GM21529 (cell line): ENCODE measurements around the gene GANC.

Source experiments
- ATAC-seq: cut with Tn5 transposase; IDR thresholded peaks from one replicate; pipeline ENCODE4 v1.9.1; 2021; ENCODE audit not compliant: unreplicated experiment

GANC gene

DNA sequence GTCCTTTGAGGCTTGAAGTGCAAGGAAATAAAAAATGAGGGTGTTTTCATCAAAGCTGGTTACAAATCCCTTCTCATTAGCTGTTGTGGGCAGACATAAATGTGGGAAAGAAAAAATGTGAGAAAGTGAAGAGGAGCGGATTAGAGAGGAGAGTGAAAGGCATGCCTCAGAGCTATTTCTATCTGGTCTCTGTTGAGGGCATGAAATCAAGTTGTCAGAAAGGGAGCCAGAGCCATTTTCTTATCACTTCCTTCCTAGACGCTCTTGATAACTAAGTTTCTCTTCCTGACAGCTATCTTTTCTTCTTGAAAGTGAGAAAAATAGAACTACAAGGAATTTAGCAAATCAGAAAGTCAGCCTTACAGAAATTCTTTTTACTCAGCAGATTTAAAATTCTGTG, 65.5 kb downstream of the GANC start:
- ATAC-seq, result no peak

DNA sequence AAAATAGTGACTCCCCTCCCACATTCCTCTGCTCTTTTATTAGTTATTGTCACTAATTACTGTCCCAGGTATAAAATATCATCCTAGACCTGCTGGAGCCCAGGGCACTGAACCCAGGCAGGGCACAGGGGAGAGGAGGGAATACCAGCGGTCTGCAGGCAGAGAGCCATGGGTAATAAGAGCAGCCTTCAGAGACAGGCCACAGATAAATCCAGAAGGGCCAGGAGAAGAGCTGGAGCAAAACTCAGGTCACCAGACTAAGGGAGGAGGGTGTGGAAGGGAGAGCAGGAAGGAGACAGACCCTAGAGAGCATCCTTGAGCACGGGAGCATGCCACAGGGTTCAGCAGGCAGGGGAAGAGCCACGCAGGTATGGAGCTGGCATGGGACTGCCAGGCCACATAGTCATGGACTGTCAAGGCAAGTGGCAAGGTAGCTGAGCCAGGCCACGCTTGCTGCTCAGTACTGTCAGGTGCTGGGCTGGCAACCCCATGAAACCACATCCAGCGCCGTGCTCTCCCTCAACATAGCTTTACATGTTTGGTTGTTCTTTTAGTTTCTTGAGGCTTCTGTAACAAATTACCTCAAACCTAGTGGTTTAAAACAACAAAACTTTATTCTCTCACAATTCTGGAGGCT, 70.7 kb downstream of the GANC start:
- no peak for ATAC-seq

DNA sequence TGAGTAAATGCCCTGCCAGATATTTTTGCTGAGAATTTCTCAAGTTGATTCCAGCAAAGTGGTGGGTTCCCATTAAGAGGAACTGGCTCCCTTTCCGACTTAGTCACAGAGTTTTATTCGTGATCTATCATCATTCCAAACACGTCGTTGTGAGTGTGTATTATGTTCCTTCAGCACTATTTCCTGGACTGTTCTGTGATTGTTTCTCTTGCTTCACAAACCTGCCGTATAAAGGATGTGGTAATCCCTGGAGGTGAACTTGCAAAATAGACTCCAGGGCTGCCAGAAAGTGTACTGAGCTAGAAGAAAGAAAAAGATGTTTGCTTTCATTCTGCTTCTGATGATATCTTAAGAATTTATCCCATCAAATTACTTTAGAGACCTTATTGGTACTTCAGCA, 71.8 kb downstream of the GANC start:
- ATAC-seq, result no peak

DNA sequence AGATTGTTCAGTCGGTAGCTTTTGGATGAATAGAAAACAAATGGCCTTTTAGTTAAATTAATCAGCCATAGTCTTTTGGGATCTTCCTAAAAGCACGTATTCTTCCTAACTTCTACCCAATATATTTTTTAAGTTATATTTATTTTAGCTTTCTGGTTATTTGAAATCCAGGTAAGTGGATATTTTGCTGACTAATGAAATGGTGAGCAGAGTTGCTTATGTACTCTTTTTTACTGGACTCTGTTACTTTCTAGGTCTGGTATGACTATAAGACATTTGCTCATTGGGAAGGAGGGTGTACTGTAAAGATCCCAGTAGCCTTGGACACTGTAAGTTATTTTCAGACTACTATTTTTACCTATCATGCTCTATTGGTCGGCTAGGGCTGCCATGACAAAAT, 72.5 kb downstream of the GANC start:
- no peak for ATAC-seq

DNA sequence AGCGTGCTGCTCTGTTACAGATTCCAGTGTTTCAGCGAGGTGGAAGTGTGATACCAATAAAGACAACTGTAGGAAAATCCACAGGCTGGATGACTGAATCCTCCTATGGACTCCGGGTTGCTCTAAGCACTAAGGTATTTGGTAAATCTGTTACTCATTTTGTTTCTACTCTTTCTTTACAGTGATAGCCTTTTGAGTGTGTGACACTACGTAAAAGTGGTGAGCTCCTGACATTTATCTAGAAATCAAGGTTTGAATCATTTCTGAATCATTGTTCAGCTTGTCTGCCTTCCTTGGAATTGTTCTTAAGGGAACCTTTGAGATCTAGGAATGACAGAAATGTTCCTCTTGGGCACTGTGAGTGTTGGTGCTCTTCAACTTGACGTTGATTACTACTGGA, 75.1 kb downstream of the GANC start:
- no peak for ATAC-seq

DNA sequence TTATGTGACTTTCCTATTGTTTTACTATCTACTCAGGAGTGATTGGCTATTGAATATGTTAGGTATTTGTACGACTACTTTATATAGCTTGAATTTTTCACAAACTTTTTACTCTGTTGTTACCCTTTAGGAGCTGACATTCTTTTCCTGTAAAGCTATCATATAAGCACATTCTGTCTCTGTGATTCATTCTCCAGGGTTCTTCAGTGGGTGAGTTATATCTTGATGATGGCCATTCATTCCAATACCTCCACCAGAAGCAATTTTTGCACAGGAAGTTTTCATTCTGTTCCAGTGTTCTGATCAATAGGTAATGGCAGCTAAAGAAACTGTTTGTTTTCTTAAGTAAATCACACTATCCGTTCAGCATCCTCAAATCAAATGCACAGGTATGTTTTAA, 76.2 kb downstream of the GANC start:
- no peak for ATAC-seq

DNA sequence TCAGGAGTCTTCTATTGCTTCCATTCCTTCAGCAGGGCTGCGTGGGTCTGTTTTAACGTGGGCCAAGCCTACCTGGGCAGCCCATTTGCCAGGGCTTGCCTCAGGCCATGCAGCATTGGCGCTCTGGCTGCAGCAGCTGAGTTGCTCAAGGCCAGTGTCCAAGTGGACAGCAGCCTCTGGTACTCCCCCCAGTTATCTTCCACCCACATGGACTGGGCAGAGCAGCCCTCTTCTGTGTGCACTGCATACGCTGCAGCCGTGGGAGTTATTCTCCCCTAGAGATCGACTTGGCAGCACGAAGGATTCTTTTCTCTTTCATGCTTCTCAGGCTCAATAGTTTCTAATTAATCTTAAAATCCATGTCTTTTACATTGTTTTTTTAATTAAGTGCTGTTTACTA, 79.4 kb downstream of the GANC start:
- ATAC-seq, result no peak

DNA sequence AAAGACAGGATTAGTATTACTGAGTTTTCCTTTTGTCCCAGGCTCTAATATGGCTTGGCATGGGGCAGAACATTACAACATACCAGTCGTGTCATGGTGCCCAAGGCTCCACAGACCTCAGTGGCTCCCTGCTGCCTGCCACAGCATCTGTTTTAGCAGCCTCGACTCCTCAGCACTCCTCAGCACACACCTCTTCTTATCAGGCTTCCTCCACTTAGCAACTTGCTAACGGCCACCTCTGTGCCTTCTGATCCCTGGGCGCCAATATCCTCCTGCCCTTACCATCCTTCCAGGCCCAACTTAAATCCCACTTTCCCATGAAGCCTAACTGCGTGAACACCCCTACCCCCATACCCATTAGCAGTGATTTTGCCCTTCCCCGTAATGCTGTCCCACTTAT, 80.1 kb downstream of the GANC start:
- ATAC-seq, result no peak

DNA sequence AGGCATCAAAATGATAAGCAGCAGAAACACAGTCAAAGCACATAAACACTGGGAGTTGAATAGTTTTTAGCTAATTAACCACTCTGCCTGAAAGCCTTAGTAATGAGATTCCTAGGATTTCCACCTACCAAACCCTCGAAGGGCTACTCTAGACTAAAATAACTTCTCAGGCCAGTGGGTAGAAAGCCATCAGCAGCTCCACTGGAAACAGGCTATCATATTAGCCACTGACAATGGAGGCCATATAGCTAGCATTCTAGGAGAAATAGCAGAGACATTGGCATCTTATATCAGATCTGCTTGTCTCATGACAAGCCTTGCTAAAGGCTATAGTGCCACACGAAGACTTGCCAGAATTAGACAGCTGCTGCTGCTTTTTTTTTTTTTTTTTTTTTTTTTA, 81.8 kb downstream of the GANC start:
- ATAC-seq, result no peak

DNA sequence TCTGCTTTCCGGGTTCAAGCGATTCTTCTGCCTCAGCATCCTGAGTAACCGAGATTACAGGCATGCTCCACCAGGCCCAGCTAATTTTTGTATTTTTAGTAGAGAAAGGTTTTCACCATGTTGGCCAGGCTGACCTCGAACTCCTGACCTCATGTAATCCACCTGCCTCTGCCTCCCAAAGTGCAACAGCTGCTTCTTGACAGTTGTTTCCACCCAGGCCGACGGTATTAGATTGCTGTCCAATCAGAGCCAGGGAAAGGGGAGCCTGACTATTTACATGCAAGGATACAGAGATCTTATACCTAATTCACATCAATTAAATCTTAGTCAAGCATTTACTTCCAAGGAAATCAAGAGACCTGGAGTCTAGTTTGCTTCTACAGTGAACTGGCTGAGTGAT, 82.3 kb downstream of the GANC start:
- ATAC-seq, result no peak

DNA sequence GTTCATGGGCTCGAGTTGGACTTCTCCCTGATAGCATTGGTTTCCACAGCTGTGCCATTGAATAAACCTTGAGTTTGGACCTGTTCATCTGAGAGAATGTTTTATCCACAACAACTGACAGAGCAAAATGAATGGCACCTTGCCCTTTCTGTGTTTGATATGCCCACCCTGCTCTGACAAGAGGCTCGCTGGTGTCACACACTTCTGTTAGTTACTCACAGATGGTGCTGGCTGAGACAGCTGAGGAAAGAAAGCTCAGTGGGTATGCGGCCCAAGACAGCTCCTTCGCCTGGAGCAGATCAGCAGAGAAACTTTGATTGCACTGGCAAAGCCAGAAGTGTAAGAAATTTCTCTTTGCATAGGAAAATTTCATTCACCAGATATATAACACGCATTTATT, 83.8 kb downstream of the GANC start:
- no peak for ATAC-seq

DNA sequence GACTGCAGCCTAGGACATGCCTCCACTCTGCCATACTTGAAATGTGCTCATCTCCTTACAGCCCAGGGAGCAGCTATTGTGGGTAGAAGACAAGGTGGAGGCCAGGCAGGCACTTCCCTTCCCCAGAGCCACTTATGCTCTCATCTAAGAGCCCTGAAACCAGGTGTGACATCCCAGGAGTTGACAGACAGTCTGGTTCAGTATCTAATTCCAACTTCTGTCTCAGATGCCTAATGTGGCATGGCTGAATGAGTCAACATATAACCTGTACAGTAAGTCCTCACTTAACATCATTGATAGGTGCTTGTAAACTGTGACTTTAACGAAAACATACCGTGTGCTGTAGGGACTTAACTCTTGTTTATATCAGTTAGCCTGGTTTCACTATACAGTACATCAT, 85.1 kb downstream of the GANC start:
- no peak for ATAC-seq

DNA sequence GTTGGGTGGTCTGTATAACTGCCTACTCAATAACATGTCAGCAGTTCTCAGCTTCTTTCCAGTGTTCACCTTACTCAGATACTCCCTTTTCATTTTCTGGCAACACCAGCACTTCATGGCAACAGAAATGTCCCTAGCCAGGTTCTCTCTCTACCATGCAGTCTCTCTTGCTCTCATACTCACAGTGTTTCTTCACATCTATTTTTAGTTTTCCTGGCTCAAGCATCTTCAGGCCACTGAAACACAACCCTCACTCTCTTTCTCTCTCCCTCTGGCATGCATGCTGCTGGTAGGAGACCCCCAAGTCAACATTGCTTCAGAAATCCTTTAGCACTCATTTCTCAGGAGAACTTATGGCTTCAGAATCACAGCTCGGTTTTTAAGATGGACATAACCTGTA, 86.2 kb downstream of the GANC start, which contains the start of gene CAPN3:
TSS of gene CAPN3 (plus strand) at position 253 of the 400 bp plus-strand sequence. CDS start 305 bp downstream, outside the sequence.
- ATAC-seq, result no peak

DNA sequence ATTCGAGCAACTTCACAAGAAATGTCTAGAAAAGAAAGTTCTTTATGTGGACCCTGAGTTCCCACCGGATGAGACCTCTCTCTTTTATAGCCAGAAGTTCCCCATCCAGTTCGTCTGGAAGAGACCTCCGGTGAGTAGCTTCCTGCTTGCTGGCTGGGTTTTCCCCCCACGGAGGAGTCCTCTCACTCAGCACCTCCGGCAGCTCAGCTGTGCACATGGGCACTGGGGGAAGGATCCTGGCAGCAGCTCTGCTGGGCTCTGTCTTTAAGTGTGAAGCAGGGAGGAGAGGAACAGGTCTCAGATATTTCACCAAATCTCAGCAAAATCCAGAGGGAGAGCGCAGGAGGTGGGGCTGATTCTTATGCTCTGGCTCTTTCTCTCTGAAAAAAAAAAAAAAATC, 87.0 kb downstream of the GANC start:
- no peak for ATAC-seq

DNA sequence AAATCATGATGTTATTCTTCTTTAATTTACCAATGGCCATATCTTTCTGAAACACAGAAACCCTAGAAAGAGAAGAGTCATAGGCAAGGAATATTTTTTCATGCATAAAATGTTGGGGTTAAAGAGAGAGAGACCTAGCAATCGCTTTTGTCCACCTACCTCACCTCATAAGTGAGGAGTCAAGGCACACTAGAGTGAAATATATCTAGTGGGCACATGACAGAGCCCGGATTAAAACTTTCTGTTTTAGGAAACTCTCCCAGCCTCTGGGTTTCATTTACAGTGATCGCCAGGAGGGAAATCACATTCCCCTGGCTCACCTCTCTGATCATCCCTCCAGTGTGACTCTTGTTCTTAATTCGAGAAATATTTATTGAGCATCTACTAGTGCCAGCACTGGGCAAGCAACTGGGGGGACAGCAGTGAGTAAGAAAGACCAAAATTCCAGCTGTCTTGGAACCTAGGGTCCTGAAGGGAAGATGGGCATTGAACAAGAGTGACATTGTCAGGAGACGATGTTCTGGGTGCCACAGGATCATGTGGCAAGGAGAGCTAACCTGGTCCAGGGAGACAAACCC, 87.6 kb downstream of the GANC start:
- no peak for ATAC-seq

DNA sequence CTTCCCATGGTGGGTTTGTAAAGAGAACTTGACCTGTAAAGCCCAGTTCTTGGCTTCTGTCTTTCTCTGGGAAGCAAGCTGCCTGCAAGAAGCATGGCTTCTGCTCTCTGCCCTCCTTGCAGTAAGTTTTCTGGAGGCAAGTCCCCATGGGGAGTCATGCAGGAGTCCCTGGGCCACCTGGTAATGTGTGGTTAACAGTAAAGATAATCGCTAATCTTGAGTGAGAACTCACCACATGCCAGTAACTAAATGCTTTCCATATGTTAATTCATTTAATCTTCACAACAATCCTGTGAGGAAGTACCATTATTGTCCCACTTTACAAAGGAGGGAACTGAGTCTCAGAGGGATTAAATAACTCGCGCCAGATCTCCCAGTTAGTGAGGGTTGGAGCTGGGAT, 90.5 kb downstream of the GANC start:
- ATAC-seq, result no peak

DNA sequence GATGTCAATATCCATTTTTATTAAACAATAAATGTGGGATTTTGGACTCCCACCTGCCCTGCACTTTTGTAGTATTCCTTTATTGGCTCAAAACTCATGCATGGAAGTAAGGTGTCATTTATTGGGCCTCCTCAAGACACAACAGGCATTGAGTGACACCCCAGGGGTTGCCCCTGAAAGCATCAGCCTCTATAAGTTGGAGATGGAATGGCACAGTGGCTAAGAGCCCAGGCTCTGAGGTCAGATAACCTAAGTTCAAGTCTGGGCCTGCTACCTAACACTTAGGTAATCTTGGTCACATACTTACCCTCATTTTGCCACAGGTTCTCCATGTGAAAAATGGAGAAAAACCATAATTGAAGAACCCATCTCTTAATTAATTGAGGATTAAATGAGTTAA, 90.9 kb downstream of the GANC start:
- ATAC-seq, result no peak

DNA sequence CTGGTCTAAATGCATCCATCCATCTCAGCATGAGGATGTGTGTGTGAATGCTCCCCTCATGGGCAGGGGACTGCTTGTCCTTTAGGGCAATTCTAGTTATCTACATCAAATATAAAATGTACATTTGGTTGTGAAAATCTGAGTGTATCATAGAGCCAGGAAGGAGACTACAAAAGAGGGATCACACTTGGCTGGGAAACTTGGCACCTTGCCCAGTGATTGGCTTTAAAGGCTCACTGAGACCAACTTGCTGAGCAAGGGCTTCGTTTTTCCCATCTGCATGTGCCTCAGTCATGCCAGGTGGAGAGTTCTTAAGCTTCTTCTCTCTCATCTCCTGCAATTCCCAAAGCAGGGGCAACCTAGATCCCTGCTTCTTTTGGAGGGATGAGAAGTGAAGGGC, 91.5 kb downstream of the GANC start:
- ATAC-seq, result no peak

DNA sequence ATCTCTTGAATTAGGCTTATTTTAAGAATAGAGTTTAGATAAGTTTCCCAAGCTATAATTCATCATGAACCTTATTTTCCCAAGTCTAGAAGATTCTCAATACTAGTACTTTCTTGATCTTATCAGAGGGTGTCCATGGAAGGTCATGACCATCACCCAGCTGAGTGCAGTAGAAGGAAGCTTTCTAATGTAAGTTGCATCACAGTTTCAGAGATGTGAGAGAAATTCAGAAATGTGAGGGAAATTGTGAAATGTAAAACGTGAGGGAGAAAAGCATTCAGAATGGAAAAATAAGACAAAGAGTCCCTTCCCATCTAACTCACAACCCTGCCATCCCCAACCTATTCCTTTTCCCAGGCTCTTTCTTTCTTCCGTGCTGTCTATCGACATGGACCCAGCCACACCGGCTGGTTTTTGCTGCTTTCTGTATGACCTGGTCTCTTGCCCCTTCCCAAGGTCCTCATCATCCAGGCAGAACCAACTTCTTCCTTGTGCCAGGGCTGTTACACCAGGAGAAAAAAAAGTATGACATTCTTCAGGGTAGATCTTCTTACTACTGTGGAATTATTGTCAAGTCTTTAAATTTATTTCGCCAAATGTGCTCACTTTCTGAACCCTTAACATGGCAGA, 93.0 kb downstream of the GANC start:
- ATAC-seq, result no peak

DNA sequence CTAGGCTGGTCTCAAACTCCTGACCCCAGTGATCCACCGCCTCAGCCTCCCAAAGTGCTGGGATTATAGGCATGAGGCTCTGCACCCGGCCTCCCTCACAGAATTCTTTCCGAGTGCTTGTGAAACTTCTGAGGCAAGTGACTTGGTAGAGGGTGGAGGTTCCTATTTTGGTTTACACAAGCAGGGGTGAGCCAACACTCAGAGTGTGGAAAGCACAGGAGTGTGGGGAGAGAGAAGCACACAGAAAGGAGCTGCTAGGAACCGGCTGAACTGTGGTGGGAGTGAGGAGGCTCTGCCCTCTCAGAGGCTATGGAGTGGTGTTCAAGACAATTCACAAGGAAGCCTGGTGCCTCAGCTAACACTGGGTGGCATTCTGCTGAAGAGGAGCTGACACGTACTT, 94.0 kb downstream of the GANC start:
- no peak for ATAC-seq

DNA sequence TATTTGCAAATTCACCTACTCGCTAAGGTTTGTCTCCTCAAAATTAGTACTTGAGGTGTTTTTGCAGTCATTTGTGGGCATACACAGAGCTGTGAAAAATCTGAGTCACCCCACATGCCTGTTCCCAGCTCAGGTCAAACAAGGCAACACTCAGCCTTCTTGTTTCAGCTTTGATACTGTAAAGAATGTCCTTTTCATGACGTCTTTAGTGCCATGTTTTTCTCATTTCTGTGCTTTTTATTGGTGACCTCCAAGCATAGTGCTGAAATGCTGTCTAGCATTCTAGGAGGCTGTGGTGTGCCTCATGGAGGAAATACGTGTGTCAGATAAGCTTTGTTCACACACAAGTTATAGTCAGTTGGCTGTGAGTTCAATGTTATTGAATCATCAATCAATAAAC, 95.1 kb downstream of the GANC start:
- ATAC-seq, result no peak

DNA sequence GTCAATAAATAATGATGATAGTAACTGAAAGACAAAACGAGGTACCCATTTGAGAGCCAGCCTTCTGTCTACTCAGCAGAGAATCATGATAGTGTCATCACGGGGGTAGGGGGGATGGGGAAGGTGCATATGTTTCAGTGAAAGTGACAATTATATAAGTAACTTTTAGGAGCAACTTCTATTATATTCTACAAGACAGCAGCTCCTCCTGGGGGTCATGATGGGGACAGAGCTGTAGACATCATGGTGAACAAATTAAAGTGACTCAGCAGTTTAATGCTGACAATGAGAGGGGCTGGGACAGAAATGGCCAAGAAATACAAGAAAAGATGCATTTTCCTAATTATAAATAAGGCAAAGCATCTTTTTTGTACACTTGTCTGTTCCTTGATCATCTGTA, 98.1 kb downstream of the GANC start:
- ATAC-seq, result no peak

DNA sequence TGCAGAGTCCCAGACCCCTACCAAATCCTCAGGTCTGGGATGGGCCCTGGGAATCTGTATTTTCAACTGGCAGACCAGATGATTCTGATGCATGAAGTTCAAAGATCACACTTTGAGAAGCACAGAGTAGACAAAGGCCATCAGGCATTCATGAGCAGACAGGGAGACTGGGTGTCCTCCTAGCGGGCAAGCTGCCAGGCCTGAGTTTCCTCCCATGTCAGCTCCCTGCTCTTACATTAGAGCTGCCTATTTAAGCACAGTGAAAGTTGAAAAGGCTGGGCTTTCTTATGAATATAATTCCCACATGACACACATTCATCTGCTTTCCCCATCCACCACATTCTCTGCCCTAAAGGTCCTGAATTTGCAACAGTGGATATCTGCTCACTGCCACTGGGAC, 100.3 kb downstream of the GANC start:
- no peak for ATAC-seq
